Measurements from ENCODE around the gene TRIL. TPM values are rescaled to one million over a fixed set of nuclear protein-coding genes. Genes with fewer than 3 reads are reported as not detected.
A peak's percentile ranks its signal among the peaks of the same experiment; 100 is the strongest.

The TRIL gene
- total and polyA plus RNA-seq, 4 donors: 0.52 to 17.0 (median 1.8) TPM

GRCh38 chr7:29005406-29005805, 47.3 kb upstream of the TRIL start:
- peaks cover 0 to 34% (median 2%) of the 10 kb centered on the region in 5 donors for H3K4me1 ChIP-seq (ENCODE audit: control insufficient read depth in 5 of 5, insufficient read depth in 5 of 5, low read length in 5 of 5)
- no peak for ATAC-seq (ENCODE audit: insufficient read depth, low FRiP score)
- H3K36me3 ChIP-seq (ENCODE audit: control insufficient read depth in 4 of 4, insufficient read depth in 4 of 4, low read length in 4 of 4): no peaks in the 10 kb centered on the region
- no peaks in the 10 kb centered on the region for H3K27me3 ChIP-seq (ENCODE audit: control insufficient read depth in 3 of 3, insufficient read depth in 3 of 3, low read length in 2 of 3)
- 37 to 56% methylated on average over 1 of the region's 1 CpG for WGBS, 2 donors
- no peak overlapping the region for H3K27ac ChIP-seq (ENCODE audit: low read depth in 1 of 2, low read length in 1 of 2)
- TF ChIP-seq CTCF (IDR thresholded peaks at IDR 0.05; ENCODE audit: control extremely low read depth, extremely low read depth): no peak
- H3K4me3 ChIP-seq: no peak overlapping the region
- DNase-seq: peak in 2 of 3 donors; percentile 55 to 60
- no peak overlapping the region for H3K9ac ChIP-seq (ENCODE audit: insufficient read depth in 1 of 2, low read length in 2 of 2)
- H3K9me3 ChIP-seq (ENCODE audit: control insufficient read depth in 4 of 4, insufficient read depth in 3 of 4, low read length in 3 of 4): no peaks in the 10 kb centered on the region

DNA sequence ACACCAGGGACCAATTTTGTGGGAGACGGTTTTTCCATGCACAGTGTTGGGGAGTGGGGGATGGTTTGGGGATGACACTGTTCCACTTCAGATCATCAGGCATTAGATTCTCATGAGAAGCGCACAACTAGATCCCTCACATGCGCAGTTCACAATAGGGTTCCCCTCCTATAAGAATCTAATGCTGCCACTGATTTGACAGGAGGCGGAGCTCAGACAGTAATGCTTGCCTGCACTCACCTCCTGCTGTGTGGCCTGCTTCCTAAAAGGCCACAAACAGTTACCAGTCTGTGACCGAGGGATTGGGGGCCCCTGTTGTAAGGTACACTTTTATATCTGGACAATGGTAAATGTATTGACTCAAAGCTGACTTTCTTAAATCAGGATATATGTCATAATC, 45.6 kb upstream of the TRIL start:
- DNase-seq (no peak), ATAC-seq (ENCODE audit: insufficient read depth, low FRiP score) (no peak)
- H3K9me3 ChIP-seq (ENCODE audit: control insufficient read depth in 4 of 4, insufficient read depth in 3 of 4, low read length in 3 of 4): no peaks in the 10 kb centered on the region
- no peak overlapping the region for H3K9ac ChIP-seq (ENCODE audit: insufficient read depth in 1 of 2, low read length in 2 of 2)
- 96 to 99% methylated on average over 5 of the region's 5 CpGs for WGBS, 2 donors
- H3K4me1 ChIP-seq (ENCODE audit: control insufficient read depth in 5 of 5, insufficient read depth in 5 of 5, low read length in 5 of 5): peaks cover 0 to 37% (median 2%) of the 10 kb centered on the region in 5 donors
- no peaks in the 10 kb centered on the region for H3K36me3 ChIP-seq (ENCODE audit: control insufficient read depth in 4 of 4, insufficient read depth in 4 of 4, low read length in 4 of 4)
- no peak for TF ChIP-seq CTCF (IDR thresholded peaks at IDR 0.05; ENCODE audit: control extremely low read depth, extremely low read depth)
- H3K27me3 ChIP-seq (ENCODE audit: control insufficient read depth in 3 of 3, insufficient read depth in 3 of 3, low read length in 2 of 3): no peaks in the 10 kb centered on the region
- no peak overlapping the region for H3K27ac ChIP-seq (ENCODE audit: low read depth in 1 of 2, low read length in 1 of 2)
- no peak overlapping the region for H3K4me3 ChIP-seq

DNA sequence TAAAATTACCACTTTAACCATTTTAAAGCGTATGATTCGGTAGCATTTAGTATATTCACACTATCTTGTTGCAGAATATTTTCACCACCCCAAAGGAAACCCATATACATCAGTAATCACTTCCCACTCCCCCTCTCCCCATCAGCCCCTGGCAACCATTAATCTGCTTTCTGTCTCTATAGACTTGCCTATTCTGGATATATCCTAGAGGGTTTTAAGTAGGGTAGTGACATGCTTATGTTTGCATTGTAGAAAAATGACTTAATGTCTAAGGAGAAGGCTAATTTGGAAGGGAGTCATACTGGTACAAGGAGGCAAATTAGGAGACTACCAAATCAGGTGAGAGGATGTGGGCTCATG, 42.6 kb upstream of the TRIL start:
- Histone ChIP-seq H3K27ac (ENCODE audit: low read depth in 1 of 2, low read length in 1 of 2) (no peak overlapping the region), H3K9ac (ENCODE audit: insufficient read depth in 1 of 2, low read length in 2 of 2) (no peak overlapping the region), H3K4me1 (ENCODE audit: control insufficient read depth in 5 of 5, insufficient read depth in 5 of 5, low read length in 5 of 5) (peaks cover 1 to 49% (median 10%) of the 10 kb centered on the region in 5 donors), H3K4me3 (no peak overlapping the region), H3K9me3 (ENCODE audit: control insufficient read depth in 4 of 4, insufficient read depth in 3 of 4, low read length in 3 of 4) (peaks cover 0 to 1% (median 0%) of the 10 kb centered on the region in 4 donors), H3K27me3 (ENCODE audit: control insufficient read depth in 3 of 3, insufficient read depth in 3 of 3, low read length in 2 of 3) (no peaks in the 10 kb centered on the region), H3K36me3 (ENCODE audit: control insufficient read depth in 4 of 4, insufficient read depth in 4 of 4, low read length in 4 of 4) (no peaks in the 10 kb centered on the region)
- ATAC-seq (ENCODE audit: insufficient read depth, low FRiP score): no peak
- WGBS, 2 donors: 82 to 97% methylated on average over 2 of the region's 2 CpGs
- no peak for TF ChIP-seq CTCF (IDR thresholded peaks at IDR 0.05; ENCODE audit: control extremely low read depth, extremely low read depth)
- no peak for DNase-seq

Data from lung (tissue), 12 donors.